Astrocyte (in vitro differentiated cells and primary cell): ENCODE measurements around the gene EGFL8. TPM values are rescaled to one million over a fixed set of nuclear protein-coding genes. Genes with fewer than 3 reads are reported as not detected.

Experiments
- DNase-seq: peaks from one replicate; pipeline ENCODE4 v3.0.0-alpha.2; 2010; ENCODE audit warnings: low read depth
- FAIRE-seq: peaks from 2 replicates; lab custom pipeline; 2011; peaks lifted over from hg19 to GRCh38; lab: Jason Lieb, UNC
- H2AFZ ChIP-seq: 2 replicates; pipeline ENCODE4 v1.6.0; 2012; ENCODE audit warnings: low read depth, low read length, inconsistent platforms
- H3K27ac ChIP-seq: 2 replicates; pipeline ENCODE4 v1.5.1; 2011; ENCODE audit warnings: low read depth, low read length, inconsistent platforms
- H3K27me3 ChIP-seq: 2 replicates; pipeline ENCODE4 v1.6.0; 2011; ENCODE audit warnings: low read length, inconsistent platforms; ENCODE audit not compliant: insufficient read depth
- H3K36me3 ChIP-seq: 2 replicates; pipeline ENCODE4 v1.5.1; 2011; ENCODE audit warnings: low read length, inconsistent platforms; ENCODE audit not compliant: insufficient read depth
- H3K4me1 ChIP-seq: 2 replicates; pipeline ENCODE4 v1.5.1; 2011; ENCODE audit warnings: low read length, inconsistent platforms; ENCODE audit not compliant: insufficient read depth
- H3K4me2 ChIP-seq: 2 replicates; pipeline ENCODE4 v1.6.0; 2012; ENCODE audit warnings: low read length, inconsistent platforms
- H3K4me3 ChIP-seq: 2 replicates; pipeline ENCODE4 v1.5.1; 2011; ENCODE audit warnings: low read depth, mild to moderate bottlenecking, low read length, inconsistent platforms; ENCODE audit not compliant: insufficient read depth
- H3K79me2 ChIP-seq: 2 replicates; pipeline ENCODE4 v1.6.0; 2012; ENCODE audit warnings: mild to moderate bottlenecking, low read length, inconsistent platforms; ENCODE audit not compliant: insufficient read depth
- H3K9ac ChIP-seq: 2 replicates; pipeline ENCODE4 v1.6.0; 2012; ENCODE audit warnings: mild to moderate bottlenecking, low read length, inconsistent platforms
- H3K9me3 ChIP-seq: 2 replicates; pipeline ENCODE4 v1.5.1; 2012; ENCODE audit warnings: low read depth, mild to moderate bottlenecking, low read length, inconsistent platforms; ENCODE audit not compliant: insufficient read depth
- H4K20me1 ChIP-seq: 2 replicates; pipeline ENCODE4 v1.6.0; 2012; ENCODE audit warnings: low read length, inconsistent platforms; ENCODE audit not compliant: insufficient read depth
- H3K27ac Mint-ChIP-seq: one replicate; pipeline ENCODE4 v1.8.0; 2021; ENCODE audit warnings: mild to moderate bottlenecking, mixed read lengths; ENCODE audit not compliant: unreplicated experiment
- H3K27me3 Mint-ChIP-seq: one replicate; pipeline ENCODE4 v1.8.0; 2021; ENCODE audit warnings: low read depth, mixed read lengths; ENCODE audit not compliant: unreplicated experiment
- H3K36me3 Mint-ChIP-seq: one replicate; pipeline ENCODE4 v1.8.0; 2021; ENCODE audit warnings: low read depth, mixed read lengths; ENCODE audit not compliant: unreplicated experiment
- H3K4me1 Mint-ChIP-seq: one replicate; pipeline ENCODE4 v1.8.0; 2021; ENCODE audit warnings: low read depth, mixed read lengths; ENCODE audit not compliant: unreplicated experiment
- H3K4me3 Mint-ChIP-seq: one replicate; pipeline ENCODE4 v1.8.0; 2021; ENCODE audit warnings: mild to moderate bottlenecking, moderate library complexity, mixed read lengths; ENCODE audit not compliant: unreplicated experiment
- H3K9me3 Mint-ChIP-seq: one replicate; pipeline ENCODE4 v1.8.0; 2021; ENCODE audit warnings: mild to moderate bottlenecking, mixed read lengths; ENCODE audit not compliant: unreplicated experiment
- EZH2 ChIP-seq: IDR thresholded peaks from 2 replicates; pipeline ENCODE4 v1.6.1; 2012; ENCODE audit warnings: mild to moderate bottlenecking, low read length, inconsistent platforms; ENCODE audit not compliant: insufficient read depth
- total RNA-seq: library from RNA; stranded (reverse); gene quantifications from 2 replicates; pipeline ENCODE4 v1.2.1, GENCODE V29; 2021
- TF ChIP-seq, protein P1 (sequence below): IDR thresholded peaks from 2 replicates; pipeline ENCODE4 v1.5.1; 2011; ENCODE audit warnings: low read depth, mild to moderate bottlenecking, inconsistent platforms, low read length, moderate library complexity; ENCODE audit not compliant: insufficient read depth

The EGFL8 gene
- total RNA-seq, 1 donor from 2014 or later, result 13.3 TPM

DNA sequence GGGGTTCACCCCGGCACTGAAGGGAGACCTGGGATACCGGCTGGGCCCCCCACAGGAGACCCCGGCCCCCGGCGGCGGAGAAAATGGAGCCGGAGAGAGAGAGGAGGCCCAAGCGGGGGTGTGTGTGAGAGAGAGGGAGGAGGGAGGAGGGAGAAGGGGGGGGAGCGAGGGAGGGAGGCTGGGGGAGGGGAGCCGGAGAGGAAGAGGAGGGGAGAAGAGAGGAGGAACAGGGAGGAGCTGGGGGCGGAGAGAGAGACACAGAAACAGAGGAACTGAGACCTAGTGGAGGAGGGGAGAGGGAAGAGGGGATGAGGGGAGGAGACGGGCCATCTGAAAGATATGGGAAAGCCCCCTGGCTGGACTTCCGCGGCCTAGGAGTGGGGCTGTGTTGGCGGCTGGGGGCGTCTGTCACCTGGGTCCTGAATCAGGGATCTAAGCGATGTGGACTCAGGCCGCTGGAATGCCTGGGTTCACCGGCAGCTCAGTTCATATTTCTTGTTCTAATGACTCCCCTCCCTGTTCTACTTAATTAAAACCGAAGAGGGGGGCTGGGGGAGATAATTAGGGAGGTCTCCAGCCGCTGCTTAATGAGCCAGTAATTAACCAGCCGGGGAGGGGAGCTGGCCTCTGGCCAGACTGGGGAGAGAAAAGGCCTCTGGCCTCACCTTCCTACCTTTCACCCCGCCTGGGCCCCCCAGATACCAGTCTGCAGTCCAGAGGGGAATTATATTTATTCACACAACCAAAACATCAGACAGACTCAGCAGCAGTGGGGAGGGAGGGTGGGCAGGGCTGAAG, 25.9 kb downstream of the EGFL8 start, which contains the start of gene PBX2:
Gene PBX2, minus strand, starts transcription at position 149 of the 798 bp plus-strand sequence. CDS start 287 bp downstream, outside the sequence.
- H3K9ac ChIP-seq, result peak within 1 kb of the TSS; percentile 93
- peaks cover 8% of the 10 kb centered on the region for H3K36me3 ChIP-seq
- H3K27me3 ChIP-seq, result no peaks in the 10 kb centered on the region
- Mint-ChIP-seq H3K36me3 (peaks cover 18% of the 10 kb centered on the region), H3K27ac (peak within 1 kb of the TSS; percentile 95), H3K27me3 (no peaks in the 10 kb centered on the region), H3K4me1 (peaks cover 42% of the 10 kb centered on the region), H3K9me3 (no peaks in the 10 kb centered on the region), H3K4me3 (peak within 1 kb of the TSS; percentile 95)
- H3K79me2 ChIP-seq, result peaks cover 38% of the 10 kb centered on the region
- H4K20me1 ChIP-seq, result no peaks in the 10 kb centered on the region
- FAIRE-seq (no peak), DNase-seq (peak; percentile 84)
- H3K4me3 ChIP-seq, result peak within 1 kb of the TSS; percentile 74
- peak within 1 kb of the TSS; percentile 82 for H3K27ac ChIP-seq
- peak within 1 kb of the TSS; percentile 100 for H3K4me2 ChIP-seq
- TF ChIP-seq EZH2, result no peak
- TF ChIP-seq, protein P1, sequence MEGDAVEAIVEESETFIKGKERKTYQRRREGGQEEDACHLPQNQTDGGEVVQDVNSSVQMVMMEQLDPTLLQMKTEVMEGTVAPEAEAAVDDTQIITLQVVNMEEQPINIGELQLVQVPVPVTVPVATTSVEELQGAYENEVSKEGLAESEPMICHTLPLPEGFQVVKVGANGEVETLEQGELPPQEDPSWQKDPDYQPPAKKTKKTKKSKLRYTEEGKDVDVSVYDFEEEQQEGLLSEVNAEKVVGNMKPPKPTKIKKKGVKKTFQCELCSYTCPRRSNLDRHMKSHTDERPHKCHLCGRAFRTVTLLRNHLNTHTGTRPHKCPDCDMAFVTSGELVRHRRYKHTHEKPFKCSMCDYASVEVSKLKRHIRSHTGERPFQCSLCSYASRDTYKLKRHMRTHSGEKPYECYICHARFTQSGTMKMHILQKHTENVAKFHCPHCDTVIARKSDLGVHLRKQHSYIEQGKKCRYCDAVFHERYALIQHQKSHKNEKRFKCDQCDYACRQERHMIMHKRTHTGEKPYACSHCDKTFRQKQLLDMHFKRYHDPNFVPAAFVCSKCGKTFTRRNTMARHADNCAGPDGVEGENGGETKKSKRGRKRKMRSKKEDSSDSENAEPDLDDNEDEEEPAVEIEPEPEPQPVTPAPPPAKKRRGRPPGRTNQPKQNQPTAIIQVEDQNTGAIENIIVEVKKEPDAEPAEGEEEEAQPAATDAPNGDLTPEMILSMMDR, result no peak
- peak within 1 kb of the TSS; percentile 83 for H2AFZ ChIP-seq
- H3K9me3 ChIP-seq, result no peaks in the 10 kb centered on the region
- peaks cover 32% of the 10 kb centered on the region for H3K4me1 ChIP-seq

DNA sequence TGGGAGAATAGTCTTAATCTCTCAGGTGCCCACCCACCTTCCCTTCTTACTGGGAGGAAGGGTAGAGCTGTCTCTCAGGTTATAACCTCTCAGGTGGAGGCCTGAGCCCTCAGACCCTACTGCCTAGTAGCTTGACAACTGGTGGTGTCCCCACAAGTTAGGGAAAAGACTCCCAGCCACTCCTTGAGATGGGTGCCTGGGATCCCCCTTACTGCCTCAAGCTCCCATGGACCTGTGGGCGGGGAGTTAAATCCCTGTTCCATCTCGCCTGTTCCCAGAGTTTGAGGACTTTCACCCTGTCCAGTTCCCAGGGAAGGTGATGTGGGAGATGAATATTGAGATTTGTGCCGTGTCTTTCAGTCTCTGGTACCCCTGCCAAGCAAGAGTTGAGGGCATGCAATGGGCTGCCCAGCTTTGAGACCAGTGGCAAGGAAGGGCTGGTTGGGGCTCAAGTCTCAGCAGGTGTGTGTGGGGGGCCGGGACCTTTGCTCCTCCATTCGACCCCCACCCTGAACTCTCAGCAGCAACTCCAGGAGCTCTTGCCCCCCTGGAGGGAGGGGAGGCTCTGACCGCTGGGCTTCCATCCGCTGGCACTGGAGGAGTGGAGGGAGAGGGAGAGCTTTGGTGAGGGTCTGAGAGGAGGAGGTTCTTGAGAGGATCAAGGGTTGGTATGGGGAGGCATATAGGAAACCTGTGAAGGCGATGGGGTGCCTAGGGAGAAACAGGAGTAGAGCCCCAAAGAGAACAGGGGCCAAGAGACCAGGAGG, 26.7 kb downstream of the EGFL8 start:
- H3K4me1 Mint-ChIP-seq, result peaks cover 35% of the 10 kb centered on the region
- H3K4me3 Mint-ChIP-seq, result peak overlapping the region; percentile 23
- DNase-seq (no peak), FAIRE-seq (no peak)
- H3K9me3 ChIP-seq, result no peaks in the 10 kb centered on the region
- H3K79me2 ChIP-seq, result peaks cover 38% of the 10 kb centered on the region
- H3K27ac Mint-ChIP-seq, result peak overlapping the region; percentile 63
- peak overlapping the region; percentile 66 for H3K4me3 ChIP-seq
- no peaks in the 10 kb centered on the region for H3K27me3 ChIP-seq
- H3K4me2 ChIP-seq, result peak overlapping the region; percentile 44
- peaks cover 29% of the 10 kb centered on the region for H3K4me1 ChIP-seq
- no peak overlapping the region for H2AFZ ChIP-seq
- peak overlapping the region; percentile 93 for H3K9ac ChIP-seq
- peak overlapping the region; percentile 82 for H3K27ac ChIP-seq
- TF ChIP-seq, protein P1, result no peak
- TF ChIP-seq EZH2, result no peak
- H3K36me3 Mint-ChIP-seq, result peaks cover 13% of the 10 kb centered on the region
- peaks cover 8% of the 10 kb centered on the region for H3K36me3 ChIP-seq
- no peaks in the 10 kb centered on the region for H3K9me3 Mint-ChIP-seq
- no peaks in the 10 kb centered on the region for H3K27me3 Mint-ChIP-seq
- no peaks in the 10 kb centered on the region for H4K20me1 ChIP-seq
